Breast epithelium (tissue), 3 donors: ENCODE data around the gene RGPD8.

Experiments used
- POLR2A ChIP-seq: fragments of 450-650 bp; IDR thresholded peaks from one replicate; pipeline ENCODE4 v1.6.1; 2016; ENCODE audit warnings: antibody characterized with exemption, mild to moderate bottlenecking, moderate library complexity
- POLR2AphosphoS5 ChIP-seq, 3 donors: sonication (generic); formaldehyde crosslinking; IDR thresholded peaks; one replicate each; pipeline ENCODE4 v1.6.1; 2017; ENCODE audit warnings: antibody characterized with exemption in 3 of 3
- TF ChIP-seq, protein P1 (sequence below), 3 donors: fragments of 450-650 bp; IDR thresholded peaks; one replicate each; pipeline ENCODE4 v1.5.1; 2016 to 2017; ENCODE audit warnings: antibody characterized with exemption in 3 of 3, mild to moderate bottlenecking in 3 of 3, moderate library complexity in 3 of 3

DNA sequence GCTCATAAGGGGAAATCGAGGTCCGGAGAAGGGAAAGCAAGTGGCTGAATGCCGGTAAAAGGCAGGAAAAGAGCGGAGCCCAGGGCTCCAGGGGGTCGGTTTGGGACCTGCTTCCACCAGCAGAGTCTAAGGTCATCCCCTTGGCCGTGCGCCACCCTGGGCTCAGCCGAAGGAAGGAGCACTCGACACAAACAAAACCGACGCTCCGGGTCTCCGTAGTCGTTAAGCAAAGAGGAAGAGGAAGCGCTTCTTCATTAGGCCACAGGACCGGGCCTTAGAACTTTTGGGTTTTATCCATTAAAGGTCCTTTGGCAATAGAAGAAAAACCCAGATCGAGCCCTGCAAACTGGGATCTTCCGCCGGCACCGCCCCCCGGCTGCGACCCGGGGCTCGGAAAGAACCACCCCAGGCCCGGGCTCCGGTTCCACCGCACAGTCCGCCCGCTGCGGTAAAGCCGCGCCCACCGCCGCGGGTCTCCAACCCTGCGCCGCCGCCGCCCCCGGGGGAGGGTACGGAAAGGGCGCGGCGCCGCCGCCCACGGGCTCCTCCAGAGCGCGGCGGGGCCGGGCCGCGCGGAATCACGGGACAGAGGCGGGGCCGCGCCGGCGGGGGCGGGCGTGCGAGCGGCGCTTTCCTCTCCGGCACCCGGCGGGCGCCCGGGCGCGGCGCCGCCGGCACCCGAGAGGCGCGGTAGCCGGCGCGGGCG is 48.2 kb upstream of the RGPD8 start, which contains the start of gene TTL:
- no peak for TF ChIP-seq POLR2A
- TF ChIP-seq, protein P1, sequence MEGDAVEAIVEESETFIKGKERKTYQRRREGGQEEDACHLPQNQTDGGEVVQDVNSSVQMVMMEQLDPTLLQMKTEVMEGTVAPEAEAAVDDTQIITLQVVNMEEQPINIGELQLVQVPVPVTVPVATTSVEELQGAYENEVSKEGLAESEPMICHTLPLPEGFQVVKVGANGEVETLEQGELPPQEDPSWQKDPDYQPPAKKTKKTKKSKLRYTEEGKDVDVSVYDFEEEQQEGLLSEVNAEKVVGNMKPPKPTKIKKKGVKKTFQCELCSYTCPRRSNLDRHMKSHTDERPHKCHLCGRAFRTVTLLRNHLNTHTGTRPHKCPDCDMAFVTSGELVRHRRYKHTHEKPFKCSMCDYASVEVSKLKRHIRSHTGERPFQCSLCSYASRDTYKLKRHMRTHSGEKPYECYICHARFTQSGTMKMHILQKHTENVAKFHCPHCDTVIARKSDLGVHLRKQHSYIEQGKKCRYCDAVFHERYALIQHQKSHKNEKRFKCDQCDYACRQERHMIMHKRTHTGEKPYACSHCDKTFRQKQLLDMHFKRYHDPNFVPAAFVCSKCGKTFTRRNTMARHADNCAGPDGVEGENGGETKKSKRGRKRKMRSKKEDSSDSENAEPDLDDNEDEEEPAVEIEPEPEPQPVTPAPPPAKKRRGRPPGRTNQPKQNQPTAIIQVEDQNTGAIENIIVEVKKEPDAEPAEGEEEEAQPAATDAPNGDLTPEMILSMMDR (IDR thresholded peaks at IDR 0.05) = no peak
- TF ChIP-seq POLR2AphosphoS5 (IDR thresholded peaks at IDR 0.05) = no peak
